ENCODE measurements around the gene DHPS. TPM values are rescaled to one million over a fixed set of nuclear protein-coding genes. Genes with fewer than 3 reads are reported as not detected.
A peak's percentile ranks its signal among the peaks of the same experiment; 100 is the strongest.

DHPS gene
- total RNA-seq, 6 donors from 2014 or later, result 71.6 to 190 (median 94.3) TPM

DNA sequence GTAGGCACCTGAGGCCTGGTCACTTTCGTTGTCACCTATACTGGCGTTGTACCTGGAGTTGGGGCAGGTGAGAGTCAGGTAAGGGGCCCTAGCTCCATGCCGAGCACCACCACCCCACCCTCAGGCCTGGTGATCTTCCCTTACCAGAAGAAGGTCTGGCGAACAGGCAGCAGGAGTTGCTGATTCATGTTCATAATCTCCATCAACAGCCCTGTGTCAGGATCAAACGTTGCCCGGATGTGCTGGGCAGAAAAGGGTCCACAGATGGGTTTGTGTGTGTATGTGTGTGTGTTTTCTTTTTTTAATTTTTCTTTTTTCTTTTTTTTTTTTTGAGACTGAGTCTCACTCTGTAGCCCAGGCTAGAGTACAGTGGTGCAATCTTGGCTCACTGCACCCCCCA, 29.5 kb downstream of the DHPS start:
- WGBS, 2 donors, result 93 to 98% methylated on average over 4 to 6 of the region's 6 CpGs
- no peak for DNase-seq
- Histone ChIP-seq H3K27me3 (no peaks in the 10 kb centered on the region), H3K4me3 (no peak overlapping the region), H3K4me1 (peaks cover 8 to 17% (median 12%) of the 10 kb centered on the region in 4 donors), H3K9me3 (no peaks in the 10 kb centered on the region), H3K36me3 (peaks cover 3 to 46% (median 29%) of the 10 kb centered on the region in 4 donors), H3K27ac (no peak overlapping the region)
- TF ChIP-seq POLR2A (IDR thresholded peaks at IDR 0.05) (no peak), POLR2AphosphoS5 (IDR thresholded peaks at IDR 0.05) (no peak), EP300 (IDR thresholded peaks at IDR 0.05) (no peak)
- TF ChIP-seq, protein P1, sequence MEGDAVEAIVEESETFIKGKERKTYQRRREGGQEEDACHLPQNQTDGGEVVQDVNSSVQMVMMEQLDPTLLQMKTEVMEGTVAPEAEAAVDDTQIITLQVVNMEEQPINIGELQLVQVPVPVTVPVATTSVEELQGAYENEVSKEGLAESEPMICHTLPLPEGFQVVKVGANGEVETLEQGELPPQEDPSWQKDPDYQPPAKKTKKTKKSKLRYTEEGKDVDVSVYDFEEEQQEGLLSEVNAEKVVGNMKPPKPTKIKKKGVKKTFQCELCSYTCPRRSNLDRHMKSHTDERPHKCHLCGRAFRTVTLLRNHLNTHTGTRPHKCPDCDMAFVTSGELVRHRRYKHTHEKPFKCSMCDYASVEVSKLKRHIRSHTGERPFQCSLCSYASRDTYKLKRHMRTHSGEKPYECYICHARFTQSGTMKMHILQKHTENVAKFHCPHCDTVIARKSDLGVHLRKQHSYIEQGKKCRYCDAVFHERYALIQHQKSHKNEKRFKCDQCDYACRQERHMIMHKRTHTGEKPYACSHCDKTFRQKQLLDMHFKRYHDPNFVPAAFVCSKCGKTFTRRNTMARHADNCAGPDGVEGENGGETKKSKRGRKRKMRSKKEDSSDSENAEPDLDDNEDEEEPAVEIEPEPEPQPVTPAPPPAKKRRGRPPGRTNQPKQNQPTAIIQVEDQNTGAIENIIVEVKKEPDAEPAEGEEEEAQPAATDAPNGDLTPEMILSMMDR (IDR thresholded peaks at IDR 0.05), result no peak
- no peak for ATAC-seq (ENCODE audit: low FRiP score in 2 of 2)

DNA sequence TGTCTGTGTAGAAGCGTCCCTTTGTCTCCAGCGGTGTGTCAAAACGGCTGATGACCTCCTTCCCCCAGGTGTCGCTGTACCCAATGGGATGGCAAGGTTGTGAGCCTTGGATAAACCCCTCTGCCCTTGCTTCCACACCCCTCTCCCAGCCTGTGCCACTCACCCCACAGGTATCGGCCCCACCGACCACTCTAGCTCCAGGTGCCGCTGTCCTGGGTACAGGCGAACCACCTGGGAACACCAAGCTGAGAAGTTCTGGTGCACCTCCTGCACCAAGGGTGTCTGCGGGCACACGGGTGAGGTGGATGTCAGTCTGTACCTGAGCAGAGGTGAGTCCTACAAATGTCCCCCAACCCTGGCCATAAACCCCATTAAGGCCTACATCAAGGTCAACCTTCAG, 31.7 kb downstream of the DHPS start:
- 81 to 98% methylated on average over 8 to 10 of the region's 10 CpGs for WGBS, 2 donors
- no peak for DNase-seq

DNA sequence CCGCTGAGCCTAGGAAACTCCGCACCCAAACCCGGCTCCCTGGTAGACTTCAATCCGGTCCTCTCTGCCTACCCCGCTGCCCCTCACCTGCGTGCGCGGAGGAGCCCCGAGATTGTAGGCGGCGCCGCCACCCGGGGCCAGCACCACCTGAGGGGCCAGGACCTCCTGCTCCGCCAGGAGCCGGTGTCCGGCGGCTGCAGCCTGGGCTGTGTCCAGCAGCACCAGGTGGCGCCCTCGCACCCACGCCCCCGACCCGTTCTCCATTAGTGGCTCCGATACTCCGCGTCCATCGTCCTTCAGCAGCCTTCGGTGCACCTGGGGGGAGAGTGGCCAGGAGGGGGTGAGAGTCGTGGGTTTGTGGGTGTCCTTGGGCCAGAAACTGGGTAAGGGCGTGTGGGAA, 33.6 kb downstream of the DHPS start:
- Histone ChIP-seq H3K9me3 (no peaks in the 10 kb centered on the region), H3K4me1 (peaks cover 8 to 21% (median 12%) of the 10 kb centered on the region in 4 donors), H3K27ac (no peak overlapping the region), H3K4me3 (peak overlapping the region; percentile 2 to 51 (median 44)), H3K27me3 (no peaks in the 10 kb centered on the region), H3K36me3 (peaks cover 0 to 10% (median 1%) of the 10 kb centered on the region in 4 donors)
- ATAC-seq (ENCODE audit: low FRiP score in 2 of 2) (peak; percentile 5 to 57), DNase-seq (peak; percentile 37 to 86)
- TF ChIP-seq POLR2AphosphoS5 (IDR thresholded peaks at IDR 0.05) (no peak), EP300 (IDR thresholded peaks at IDR 0.05) (no peak)
- TF ChIP-seq, protein P1 (IDR thresholded peaks at IDR 0.05), result peak in 3 of 6 experiments; percentile 9 to 40 (median 10)
- WGBS, 2 donors, result 7 to 54% methylated on average over 14 to 28 of the region's 29 CpGs

More for the DNA sequence above, 31.7 kb downstream of the DHPS start:
- Histone ChIP-seq H3K36me3 (peaks cover 3 to 23% (median 8%) of the 10 kb centered on the region in 4 donors), H3K9me3 (no peaks in the 10 kb centered on the region), H3K27me3 (no peaks in the 10 kb centered on the region), H3K4me1 (peaks cover 8 to 21% (median 12%) of the 10 kb centered on the region in 4 donors), H3K27ac (no peak overlapping the region), H3K4me3 (no peak overlapping the region)
- no peak for ATAC-seq (ENCODE audit: low FRiP score in 2 of 2)
- TF ChIP-seq POLR2A (IDR thresholded peaks at IDR 0.05), result no peak

DNA sequence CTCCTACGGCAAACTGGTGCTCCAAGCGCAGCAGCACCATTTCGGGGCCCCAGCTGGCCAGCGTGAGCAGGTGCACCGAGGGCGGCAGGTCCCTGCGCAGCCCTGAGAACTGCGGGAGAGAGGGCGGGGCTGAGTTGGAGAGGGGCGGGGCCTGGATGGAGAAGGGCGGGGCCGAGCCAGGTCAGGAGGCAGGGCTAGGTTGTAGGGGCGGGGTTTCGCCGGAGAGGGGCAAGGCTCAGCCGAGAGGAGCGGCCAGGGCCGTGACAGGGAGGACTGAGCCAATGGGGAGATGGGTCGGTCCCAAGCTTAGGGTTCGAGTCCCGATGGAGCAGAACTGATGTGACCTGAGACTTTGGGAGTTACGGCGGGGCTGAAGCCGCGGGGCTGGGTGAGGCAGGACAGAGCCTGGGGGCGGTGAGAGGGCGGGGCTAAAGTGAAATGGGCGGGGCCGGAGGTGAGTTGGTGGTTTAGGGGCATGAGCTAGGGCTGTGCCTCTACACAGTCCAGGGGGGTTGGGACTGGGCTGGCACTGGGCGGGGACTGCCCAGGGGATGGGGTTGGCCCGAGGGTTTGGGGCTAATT, 34.1 kb downstream of the DHPS start:
- Histone ChIP-seq H3K4me1 (peaks cover 8 to 21% (median 12%) of the 10 kb centered on the region in 4 donors), H3K27ac (peak overlapping the region in 1 of 4 donors; percentile 12), H3K9me3 (no peaks in the 10 kb centered on the region), H3K27me3 (no peaks in the 10 kb centered on the region), H3K36me3 (peaks cover 0 to 10% (median 1%) of the 10 kb centered on the region in 4 donors), H3K4me3 (peak overlapping the region; percentile 2 to 51 (median 44))
- DNase-seq (peak; percentile 84 to 89), ATAC-seq (ENCODE audit: low FRiP score in 2 of 2) (peak; percentile 89 to 95)
- no peak for TF ChIP-seq POLR2A (IDR thresholded peaks at IDR 0.05)
- TF ChIP-seq, protein P1 (IDR thresholded peaks at IDR 0.05), result peak in 2 of 6 experiments; percentile 29 to 42
- 24 to 50% methylated on average over 26 to 31 of the region's 31 CpGs for WGBS, 2 donors

DNA sequence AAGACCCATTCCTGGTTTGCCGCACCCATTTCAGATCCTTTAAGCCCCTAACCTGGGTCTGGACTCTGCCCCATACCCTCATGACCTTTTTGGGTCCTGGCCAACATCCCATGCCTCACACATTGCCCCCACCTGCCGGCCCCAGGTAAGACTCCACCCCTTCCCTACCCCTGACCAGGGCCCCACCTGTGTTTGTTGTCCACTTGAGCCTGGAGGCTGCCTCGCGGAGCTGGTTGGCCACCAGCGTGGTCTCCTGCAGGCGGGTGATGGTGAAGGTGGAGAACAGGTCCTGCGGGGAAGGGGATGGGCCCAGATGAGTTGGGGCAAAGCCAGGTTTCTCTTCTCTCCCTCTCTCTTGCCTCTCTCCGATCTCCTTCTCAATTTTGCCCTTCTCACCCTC, 34.6 kb downstream of the DHPS start:
- Histone ChIP-seq H3K4me3 (peak overlapping the region in 3 of 4 donors; percentile 44 to 51 (median 45)), H3K4me1 (peaks cover 8 to 21% (median 12%) of the 10 kb centered on the region in 4 donors), H3K27ac (no peak overlapping the region), H3K9me3 (no peaks in the 10 kb centered on the region), H3K36me3 (peaks cover 0 to 6% (median under 1%) of the 10 kb centered on the region in 4 donors), H3K27me3 (no peaks in the 10 kb centered on the region)
- DNase-seq (no peak), ATAC-seq (ENCODE audit: low FRiP score in 2 of 2) (no peak)
- TF ChIP-seq POLR2AphosphoS5 (IDR thresholded peaks at IDR 0.05) (no peak), EP300 (IDR thresholded peaks at IDR 0.05) (no peak), POLR2A (IDR thresholded peaks at IDR 0.05) (no peak)
- TF ChIP-seq, protein P1 (IDR thresholded peaks at IDR 0.05), result no peak
- 74 to 85% methylated on average over 7 to 8 of the region's 8 CpGs for WGBS, 2 donors
